Endothelial cell (in vitro differentiated cells): ENCODE measurements around the gene SALL1. TPM values are rescaled to one million over a fixed set of nuclear protein-coding genes. Genes with fewer than 3 reads are reported as not detected.

Experiments
- DNase-seq: peaks from one replicate; pipeline ENCODE4 v3.0.0; 2021; ENCODE audit warnings: low spot score
- H3K27ac Mint-ChIP-seq: one replicate; pipeline ENCODE4 v1.8.0; 2021; ENCODE audit warnings: mixed read lengths, inconsistent platforms; ENCODE audit not compliant: unreplicated experiment
- H3K27me3 Mint-ChIP-seq: one replicate; pipeline ENCODE4 v1.8.0; 2021; ENCODE audit warnings: mild to moderate bottlenecking, moderate library complexity, mixed read lengths, inconsistent platforms; ENCODE audit not compliant: unreplicated experiment
- H3K36me3 Mint-ChIP-seq: one replicate; pipeline ENCODE4 v1.8.0; 2021; ENCODE audit warnings: mild to moderate bottlenecking, low read depth, mixed read lengths, inconsistent platforms; ENCODE audit not compliant: unreplicated experiment
- H3K4me1 Mint-ChIP-seq: one replicate; pipeline ENCODE4 v1.8.0; 2021; ENCODE audit warnings: mild to moderate bottlenecking, mixed read lengths, inconsistent platforms; ENCODE audit not compliant: unreplicated experiment
- H3K4me3 Mint-ChIP-seq: one replicate; pipeline ENCODE4 v1.8.0; 2021; ENCODE audit warnings: mild to moderate bottlenecking, mixed read lengths, inconsistent platforms; ENCODE audit not compliant: unreplicated experiment
- H3K9me3 Mint-ChIP-seq: one replicate; pipeline ENCODE4 v1.8.0; 2021; ENCODE audit warnings: mixed read lengths, inconsistent platforms; ENCODE audit not compliant: unreplicated experiment
- total RNA-seq: library from RNA; stranded (reverse); fragmentation: NEBNext Ultra II Directional; extraction: Animal tissue kit (Norgen Biotek cat#: 25700); gene quantifications from one replicate; pipeline ENCODE4 v1.2.1, GENCODE V29; 2021; ENCODE audit not compliant: unreplicated experiment
- TF ChIP-seq, protein P1 (sequence below): fragments of 200-600 bp; sonication (generic); IDR thresholded peaks from one replicate; pipeline ENCODE4 v1.5.0; 2021; ENCODE audit warnings: antibody characterized with exemption; ENCODE audit not compliant: unreplicated experiment

The SALL1 gene
- total RNA-seq, 1 donor from 2014 or later: 45.1 TPM

DNA sequence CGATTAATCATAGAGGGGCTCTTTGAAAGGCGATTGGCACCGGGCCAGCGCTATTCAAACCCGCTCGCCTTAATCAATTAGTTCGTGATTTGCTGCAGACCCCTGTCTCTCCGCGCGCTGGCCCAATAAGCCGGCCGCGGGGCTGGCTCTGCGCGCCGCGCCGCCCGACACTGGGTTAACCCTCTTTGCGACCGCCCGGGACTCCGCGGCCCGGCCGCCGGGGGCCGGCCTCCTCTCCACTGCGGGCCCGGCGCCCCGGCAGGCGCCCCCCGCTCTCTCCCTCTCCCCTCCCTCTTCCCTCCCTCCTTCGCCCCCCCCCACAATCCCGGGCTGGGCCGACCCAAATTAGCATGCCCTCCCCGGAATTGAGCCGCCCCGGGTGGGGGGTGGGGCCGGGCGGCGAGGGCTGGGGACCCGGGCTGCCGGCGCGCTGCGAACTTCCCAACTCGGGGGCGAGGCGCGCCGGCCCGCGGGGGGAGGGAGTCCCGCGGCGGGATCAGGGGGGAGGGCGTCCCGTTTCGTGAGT is 428 bp upstream of the SALL1 start:
- Mint-ChIP-seq H3K27ac (peak overlapping the region; percentile 57), H3K9me3 (no peaks in the 10 kb centered on the region), H3K27me3 (peaks cover 12% of the 10 kb centered on the region), H3K36me3 (no peaks in the 10 kb centered on the region), H3K4me3 (peak overlapping the region; percentile 98), H3K4me1 (peaks cover 57% of the 10 kb centered on the region)
- TF ChIP-seq, protein P1, sequence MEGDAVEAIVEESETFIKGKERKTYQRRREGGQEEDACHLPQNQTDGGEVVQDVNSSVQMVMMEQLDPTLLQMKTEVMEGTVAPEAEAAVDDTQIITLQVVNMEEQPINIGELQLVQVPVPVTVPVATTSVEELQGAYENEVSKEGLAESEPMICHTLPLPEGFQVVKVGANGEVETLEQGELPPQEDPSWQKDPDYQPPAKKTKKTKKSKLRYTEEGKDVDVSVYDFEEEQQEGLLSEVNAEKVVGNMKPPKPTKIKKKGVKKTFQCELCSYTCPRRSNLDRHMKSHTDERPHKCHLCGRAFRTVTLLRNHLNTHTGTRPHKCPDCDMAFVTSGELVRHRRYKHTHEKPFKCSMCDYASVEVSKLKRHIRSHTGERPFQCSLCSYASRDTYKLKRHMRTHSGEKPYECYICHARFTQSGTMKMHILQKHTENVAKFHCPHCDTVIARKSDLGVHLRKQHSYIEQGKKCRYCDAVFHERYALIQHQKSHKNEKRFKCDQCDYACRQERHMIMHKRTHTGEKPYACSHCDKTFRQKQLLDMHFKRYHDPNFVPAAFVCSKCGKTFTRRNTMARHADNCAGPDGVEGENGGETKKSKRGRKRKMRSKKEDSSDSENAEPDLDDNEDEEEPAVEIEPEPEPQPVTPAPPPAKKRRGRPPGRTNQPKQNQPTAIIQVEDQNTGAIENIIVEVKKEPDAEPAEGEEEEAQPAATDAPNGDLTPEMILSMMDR: no peak
- peak; percentile 86 for DNase-seq

DNA sequence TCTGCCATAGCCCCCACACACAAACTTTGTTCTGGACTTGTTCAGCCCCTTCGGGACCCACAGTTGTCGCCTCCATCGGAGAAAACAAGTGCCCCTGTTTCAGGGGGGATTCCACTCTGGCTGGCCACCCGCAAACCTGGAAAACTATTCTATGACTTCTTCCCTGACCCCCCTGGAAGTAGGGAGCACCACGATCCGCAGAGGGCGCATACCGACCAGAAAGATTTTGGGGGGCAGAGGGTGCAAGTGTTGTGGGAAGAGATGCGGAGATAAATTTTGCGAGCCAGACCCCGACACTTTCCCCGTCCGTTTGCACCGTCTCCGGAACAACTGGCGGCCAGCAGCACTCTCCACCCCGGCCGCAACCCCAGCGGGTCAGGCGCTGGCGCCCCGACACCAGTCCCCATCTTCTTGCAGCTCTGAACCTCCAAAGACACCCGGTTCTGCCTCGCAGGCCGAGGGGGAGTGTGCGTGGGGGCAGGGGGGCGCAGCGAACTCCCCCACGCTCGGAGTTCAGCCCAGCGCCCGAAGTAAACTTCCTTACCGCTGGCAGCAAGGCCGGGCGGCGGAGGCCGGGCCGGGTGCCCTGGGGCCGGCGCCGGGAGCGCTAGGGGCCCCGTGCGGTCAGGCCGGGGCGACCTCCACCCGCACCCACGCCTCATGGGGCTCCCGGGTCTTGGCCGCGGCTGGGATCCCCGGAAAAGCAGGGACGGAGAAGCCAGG is 744 bp downstream of the SALL1 start:
- DNase-seq: peak; percentile 38
- peak overlapping the region; percentile 86 for H3K27ac Mint-ChIP-seq
- no peaks in the 10 kb centered on the region for H3K36me3 Mint-ChIP-seq
- peaks cover 60% of the 10 kb centered on the region for H3K4me1 Mint-ChIP-seq
- peaks cover 12% of the 10 kb centered on the region for H3K27me3 Mint-ChIP-seq
- peak overlapping the region; percentile 98 for H3K4me3 Mint-ChIP-seq
- TF ChIP-seq, protein P1: no peak
- no peaks in the 10 kb centered on the region for H3K9me3 Mint-ChIP-seq

DNA sequence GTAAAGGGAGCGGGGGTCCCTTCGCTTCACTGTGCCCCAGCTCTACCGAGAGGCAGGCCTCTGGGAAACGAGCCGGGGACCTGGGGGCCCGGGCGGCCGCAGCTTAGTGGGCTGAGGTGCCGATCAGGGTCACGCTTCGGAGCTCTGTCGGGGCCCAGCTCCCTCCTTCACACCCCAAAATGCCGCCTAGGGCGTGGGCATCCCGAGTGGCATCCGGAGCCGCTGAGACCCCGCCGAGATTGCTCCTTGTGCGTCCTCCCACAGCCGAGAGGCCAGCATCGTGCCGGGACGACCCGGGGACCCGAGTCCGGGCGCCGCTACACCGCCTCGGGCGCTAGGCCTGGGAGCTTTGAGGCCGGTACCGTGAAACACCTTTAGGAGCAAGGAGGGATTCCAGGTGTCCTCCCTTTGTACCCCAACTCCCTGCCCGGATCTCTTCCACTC is 1.3 kb downstream of the SALL1 start:
- H3K36me3 Mint-ChIP-seq: no peaks in the 10 kb centered on the region
- H3K9me3 Mint-ChIP-seq: no peaks in the 10 kb centered on the region
- peaks cover 60% of the 10 kb centered on the region for H3K4me1 Mint-ChIP-seq
- H3K27ac Mint-ChIP-seq: peak overlapping the region; percentile 86
- H3K4me3 Mint-ChIP-seq: peak overlapping the region; percentile 98
- TF ChIP-seq, protein P1: no peak
- peaks cover 12% of the 10 kb centered on the region for H3K27me3 Mint-ChIP-seq
- DNase-seq: peak; percentile 33

DNA sequence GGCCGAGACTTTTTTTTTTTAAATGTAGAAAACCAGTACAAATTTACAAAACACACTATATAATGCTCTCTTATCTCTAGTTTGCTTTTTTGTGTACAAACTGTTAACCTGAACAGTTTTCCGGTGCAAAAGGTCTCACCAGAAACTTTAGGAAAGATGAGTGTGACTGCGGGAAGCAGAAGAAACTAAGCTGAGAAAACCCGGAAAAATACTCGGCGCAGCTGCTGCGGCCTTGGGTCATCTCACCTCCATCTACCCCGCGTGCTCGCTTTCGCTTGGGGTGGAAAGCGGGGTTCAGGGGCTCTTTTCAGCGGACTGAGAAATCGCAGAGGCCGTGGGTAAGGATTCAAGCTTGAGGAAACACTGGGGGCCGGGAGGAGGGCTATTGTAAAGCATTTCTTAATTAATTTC is 1.8 kb downstream of the SALL1 start:
- no peaks in the 10 kb centered on the region for H3K36me3 Mint-ChIP-seq
- H3K27ac Mint-ChIP-seq: peak overlapping the region; percentile 79
- H3K9me3 Mint-ChIP-seq: no peaks in the 10 kb centered on the region
- H3K4me3 Mint-ChIP-seq: peak overlapping the region; percentile 98
- peaks cover 12% of the 10 kb centered on the region for H3K27me3 Mint-ChIP-seq
- H3K4me1 Mint-ChIP-seq: peaks cover 58% of the 10 kb centered on the region
- TF ChIP-seq, protein P1: no peak
- peak; percentile 18 for DNase-seq

DNA sequence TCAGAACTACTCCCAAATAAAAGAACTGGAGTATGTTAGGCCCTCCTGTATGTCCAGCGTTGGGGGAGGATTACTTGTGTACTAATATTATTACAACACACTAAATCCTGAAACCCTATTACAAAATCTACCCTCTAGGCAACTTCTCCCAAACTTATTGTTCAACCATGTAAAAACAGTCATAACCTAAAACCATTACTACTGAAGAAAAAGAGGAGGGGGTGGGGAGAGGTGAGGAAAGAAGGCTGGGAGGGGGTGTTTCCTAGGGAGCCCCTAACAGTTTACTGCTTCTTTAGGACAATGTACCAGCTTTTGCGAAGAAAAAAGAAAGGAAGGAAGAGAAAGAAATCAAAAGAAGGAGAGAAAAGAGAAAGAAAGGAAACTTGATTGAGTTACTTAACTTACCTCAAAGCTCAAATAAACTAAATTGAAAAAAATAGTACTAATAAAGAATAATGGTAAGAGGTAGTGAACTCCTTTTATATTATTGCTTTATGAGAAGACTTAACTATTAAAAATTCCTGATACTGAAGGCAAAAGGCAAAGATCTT is 2.3 kb downstream of the SALL1 start:
- DNase-seq: no peak
- no peaks in the 10 kb centered on the region for H3K9me3 Mint-ChIP-seq
- TF ChIP-seq, protein P1: no peak
- peak overlapping the region; percentile 98 for H3K4me3 Mint-ChIP-seq
- H3K4me1 Mint-ChIP-seq: peaks cover 54% of the 10 kb centered on the region
- peaks cover 11% of the 10 kb centered on the region for H3K27me3 Mint-ChIP-seq
- peak overlapping the region; percentile 79 for H3K27ac Mint-ChIP-seq
- H3K36me3 Mint-ChIP-seq: no peaks in the 10 kb centered on the region
